Measurements from ENCODE around the gene BRD4. TPM values are rescaled to one million over a fixed set of nuclear protein-coding genes. Genes with fewer than 3 reads are reported as not detected.
A peak's percentile ranks its signal among the peaks of the same experiment; 100 is the strongest.

Gene BRD4
- polyA plus RNA-seq, 2 of the 4 experiments (the other 2 are of a cell fraction) = 8.3 to 22.5 TPM

GRCh38 chr19:15265850-15266248 is 66.5 kb downstream of the BRD4 start:
- DNase-seq (ENCODE audit: low read depth in 1 of 2, low spot score in 1 of 2) (no peak), ATAC-seq (no peak; a peak in 1 of 6 replicates), FAIRE-seq (no peak)
- Histone ChIP-seq H3K4me1 (peaks cover 19% of the 10 kb centered on the region), H3K4me2 (no peak overlapping the region), H3K27ac (peak overlapping the region in 1 of 2 experiments; percentile 67; a peak in 2 of 6 replicates), H3K9me3 (no peaks in the 10 kb centered on the region), H3K4me3 (no peak overlapping the region)
- ChIA-PET POLR2A (no interaction called here), CTCF (interaction anchor here (1.7 kb wide), 1 partner anchor 14 kb away, joined by 4 read pairs; no protein-coding TSS in a partner anchor)
- TF ChIP-seq ZFP36 (IDR thresholded peaks at IDR 0.05; ENCODE audit: borderline replicate concordance, partially characterized antibody) (no peak), GATA3 (IDR thresholded peaks at IDR 0.05; ENCODE audit: borderline replicate concordance) (no peak), E2F6 (IDR thresholded peaks at IDR 0.05; ENCODE audit: borderline replicate concordance, low read depth) (peak; percentile 51; the same call in 1 of the 2 replicates), NPAS2 (CRISPR knock-in tag; IDR thresholded peaks at IDR 0.05; ENCODE audit: borderline replicate concordance) (no peak), MAX (IDR thresholded peaks at IDR 0.05) (0 out of 2 replicates have a peak, but pooled peaks have one; percentile 21)
- WGBS (ENCODE audit: missing lambda C conversion rate) = 84% methylated on average over 5 of the region's 8 CpGs

- no peaks in the 10 kb centered on the region for H3K9me3 ChIP-seq
- no peak overlapping the region for H3K4me3 ChIP-seq
- no peak for ATAC-seq
- TF ChIP-seq MAFK (IDR thresholded peaks at IDR 0.05; ENCODE audit: partially characterized antibody) (no peak), RNF2 (IDR thresholded peaks at IDR 0.05; ENCODE audit: borderline replicate concordance, low read depth) (no peak), HEYL (CRISPR knock-in tag; IDR thresholded peaks at IDR 0.05) (no peak), EHMT2 (IDR thresholded peaks at IDR 0.05; ENCODE audit: low read depth) (no peak), ELK1 (IDR thresholded peaks at IDR 0.05; ENCODE audit: low read depth, low read length) (no peak)
- WGBS (ENCODE audit: missing lambda C conversion rate) = 90% methylated on average over 18 of the region's 26 CpGs
- H3K27ac ChIP-seq = peak overlapping the region in 1 of 2 experiments; percentile 67; a peak in 2 of 6 replicates
- no peak for DNase-seq (ENCODE audit: low read depth in 1 of 2, low spot score in 1 of 2)
- peaks cover 19% of the 10 kb centered on the region for H3K4me1 ChIP-seq
- ChIA-PET CTCF (interaction anchor here (0.9 kb wide), 1 partner anchor 88 kb away, joined by 3 read pairs; no protein-coding TSS in a partner anchor), POLR2A (no interaction called here)
- H3K4me2 ChIP-seq = no peak overlapping the region
- FAIRE-seq = no peak
These were observed 67.0 kb downstream of the BRD4 start for GRCh38 chr19:15265214-15265849.

GRCh38 chr19:15264933-15265206 is 67.5 kb downstream of the BRD4 start:
- no peaks in the 10 kb centered on the region for H3K9me3 ChIP-seq
- H3K4me2 ChIP-seq = no peak overlapping the region
- POLR2A ChIA-PET = no interaction called here
- H3K27ac ChIP-seq = peak overlapping the region in 1 of 2 experiments; percentile 67; a peak in 1 of 6 replicates
- FAIRE-seq = no peak
- ATAC-seq = peak; percentile 40 to 57; a peak in 3 of 6 replicates
- TF ChIP-seq EHF (CRISPR knock-in tag; IDR thresholded peaks at IDR 0.05) (no peak), FOXS1 (CRISPR knock-in tag; IDR thresholded peaks at IDR 0.05) (no peak), CBX8 (IDR thresholded peaks at IDR 0.05) (no peak), TFCP2L1 (CRISPR knock-in tag; IDR thresholded peaks at IDR 0.05) (no peak), HEYL (CRISPR knock-in tag; IDR thresholded peaks at IDR 0.05) (no peak), CEBPB (IDR thresholded peaks at IDR 0.05) (no peak), HOXB5 (CRISPR knock-in tag; IDR thresholded peaks at IDR 0.05) (no peak), RFX5 (IDR thresholded peaks at IDR 0.05) (no peak), KDM1A (IDR thresholded peaks at IDR 0.05; ENCODE audit: low read depth) (no peak), JUN (IDR thresholded peaks at IDR 0.05) (no peak), MAFK (IDR thresholded peaks at IDR 0.05; ENCODE audit: partially characterized antibody) (no peak)
- DNase-seq (ENCODE audit: low read depth in 1 of 2, low spot score in 1 of 2) = no peak
- CTCF ChIA-PET = interaction anchor here (0.6 to 0.9 kb wide), 3 partner anchors 48 to 102 kb away, joined by 3 read pairs; no protein-coding TSS in a partner anchor
- peaks cover 19% of the 10 kb centered on the region for H3K4me1 ChIP-seq
- no peak overlapping the region for H3K4me3 ChIP-seq
- 83% methylated on average over 1 of the region's 1 CpG for WGBS (ENCODE audit: missing lambda C conversion rate)

All from A549 (cell line).